GM21825 (cell line): ENCODE data around the gene RIIAD1.

Experiments
- ATAC-seq: cut with Tn5 transposase; IDR thresholded peaks from one replicate; pipeline ENCODE4 v1.9.1; 2021; ENCODE audit warnings: mild to moderate bottlenecking, moderate library complexity; ENCODE audit not compliant: unreplicated experiment

RIIAD1 gene

GRCh38 chr1:151710187-151710840, 11.0 kb upstream of the RIIAD1 start:
- no peak for ATAC-seq

DNA sequence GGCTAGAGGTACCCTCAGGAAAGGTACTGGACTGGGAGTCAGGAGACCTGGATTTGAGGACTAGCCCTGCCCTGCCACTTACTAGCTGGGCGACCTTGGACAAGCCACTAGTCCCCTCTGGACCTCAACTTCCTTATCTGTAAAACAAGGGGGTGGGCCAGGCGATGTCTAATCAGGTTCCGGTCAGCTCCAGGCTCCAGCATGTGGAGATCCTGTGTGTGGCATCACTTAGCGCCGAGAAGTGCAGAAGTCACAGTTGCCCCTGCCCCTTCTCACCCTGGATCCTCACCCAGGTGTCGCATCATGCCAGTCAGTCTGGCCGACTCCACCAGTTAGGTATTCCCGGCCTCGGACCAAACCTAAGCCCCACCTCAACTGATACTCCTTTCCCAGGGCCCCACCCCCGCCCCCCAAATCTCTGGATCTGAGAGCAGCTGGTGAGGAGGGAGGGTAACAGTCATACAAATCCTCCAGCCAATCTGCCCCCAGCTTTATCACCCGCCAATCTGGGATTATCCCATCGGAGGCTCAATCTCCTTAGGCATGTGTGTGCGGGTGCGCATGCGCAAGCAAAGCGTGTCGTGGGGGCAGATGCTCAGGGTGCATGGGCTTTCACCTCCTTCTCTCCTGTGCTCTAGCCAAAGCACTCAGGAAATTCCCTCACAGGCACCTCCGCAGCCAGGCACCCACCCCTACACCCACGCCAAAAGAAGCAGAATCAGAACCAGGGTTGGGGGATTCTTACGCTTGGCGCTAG, 10.1 kb upstream of the RIIAD1 start:
- ATAC-seq: no peak

DNA sequence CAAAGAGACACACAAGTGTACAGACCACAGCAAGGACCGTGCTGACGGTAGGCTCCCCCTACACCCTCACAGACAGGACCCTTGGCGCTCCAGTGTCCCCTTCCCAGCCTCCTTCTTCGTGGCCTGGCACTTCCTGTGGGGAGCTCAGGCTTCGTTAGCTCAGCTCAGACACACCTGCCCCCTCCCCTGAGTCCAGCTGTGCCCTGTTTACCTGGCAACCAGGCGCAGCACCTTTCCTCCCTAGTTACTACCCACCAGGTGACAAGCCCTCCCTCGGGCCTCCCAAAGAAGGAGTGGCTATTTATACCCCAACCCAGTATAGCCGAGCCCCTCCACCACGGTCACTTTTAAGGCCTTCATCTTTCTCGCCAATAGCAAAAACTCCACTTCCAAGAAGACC, 9.4 kb upstream of the RIIAD1 start:
- ATAC-seq: no peak

DNA sequence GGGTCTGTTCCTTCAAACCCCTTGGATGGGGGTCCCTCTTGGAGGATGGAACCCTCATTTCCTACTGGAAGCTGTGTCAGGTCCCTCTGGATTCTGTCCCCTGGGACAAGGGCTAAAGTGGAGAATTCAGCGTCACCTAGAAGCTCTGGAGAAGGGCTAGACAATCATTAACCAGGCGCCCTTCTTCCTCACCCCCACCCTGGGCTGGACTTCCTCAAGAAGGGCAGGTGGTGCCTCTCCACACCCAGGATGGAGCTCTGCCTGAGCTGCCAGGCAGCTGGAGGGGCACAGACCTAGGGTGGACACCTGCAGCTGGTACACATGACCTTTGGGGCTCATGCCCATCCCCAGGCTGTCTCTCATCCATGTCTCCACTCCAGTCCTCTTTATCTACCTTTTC, 8.3 kb upstream of the RIIAD1 start:
- no peak for ATAC-seq

DNA sequence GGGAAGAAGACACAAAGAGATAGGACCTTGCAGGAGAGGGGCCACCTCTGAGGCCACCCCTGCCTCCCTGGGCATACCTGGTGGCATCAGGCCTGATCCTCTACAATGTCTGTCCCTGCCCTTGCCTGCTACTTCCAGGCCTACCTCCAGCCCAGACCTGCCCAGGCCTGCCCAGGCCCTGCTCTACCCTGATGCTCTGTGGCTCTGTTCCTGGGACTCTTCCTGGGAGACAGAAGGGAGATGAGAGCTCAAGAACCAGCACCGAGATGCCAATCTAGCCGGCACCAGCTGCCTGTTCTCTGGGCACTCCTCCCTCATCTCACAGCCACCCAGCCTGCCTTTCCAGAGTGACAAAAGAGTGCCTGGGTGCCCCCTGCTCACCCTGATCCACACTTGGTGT, 7.4 kb upstream of the RIIAD1 start:
- ATAC-seq: no peak

GRCh38 chr1:151714820-151715725, 6.2 kb upstream of the RIIAD1 start:
- no peak for ATAC-seq

- ATAC-seq: no peak
Observed at GRCh38 chr1:151715726-151716404, 5.5 kb upstream of the RIIAD1 start.

DNA sequence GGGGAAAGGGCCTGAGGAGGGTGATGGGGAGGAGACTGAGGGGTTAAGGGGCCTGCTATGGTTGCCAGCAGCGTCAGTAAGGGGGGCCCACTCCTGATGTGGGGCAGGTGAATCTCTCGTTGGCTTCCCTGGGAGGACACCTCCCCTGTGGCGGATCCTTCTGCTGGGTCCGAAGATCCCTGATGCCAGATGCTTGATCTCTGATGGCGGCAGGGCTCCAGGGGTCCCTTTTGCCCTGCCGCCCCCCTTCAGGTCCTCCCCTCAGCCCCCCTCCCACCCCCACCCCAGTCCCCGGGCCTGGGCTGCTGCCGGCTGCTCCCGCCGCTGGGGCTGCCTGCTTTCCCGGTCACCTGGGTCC, 4.9 kb upstream of the RIIAD1 start:
- no peak for ATAC-seq

GRCh38 chr1:151716771-151717631, 4.3 kb upstream of the RIIAD1 start, which contains the start of gene CELF3:
Gene CELF3 (minus strand): TSS chr1:151716803. CDS start chr1:151716020, 783 bp downstream.
- ATAC-seq: no peak

GRCh38 chr1:151718011-151718431, 3.3 kb upstream of the RIIAD1 start:
- no peak for ATAC-seq

GRCh38 chr1:151718666-151719065, 2.7 kb upstream of the RIIAD1 start:
- no peak for ATAC-seq

- no peak for ATAC-seq
Observed at GRCh38 chr1:151720125-151720524, 1.2 kb upstream of the RIIAD1 start.

DNA sequence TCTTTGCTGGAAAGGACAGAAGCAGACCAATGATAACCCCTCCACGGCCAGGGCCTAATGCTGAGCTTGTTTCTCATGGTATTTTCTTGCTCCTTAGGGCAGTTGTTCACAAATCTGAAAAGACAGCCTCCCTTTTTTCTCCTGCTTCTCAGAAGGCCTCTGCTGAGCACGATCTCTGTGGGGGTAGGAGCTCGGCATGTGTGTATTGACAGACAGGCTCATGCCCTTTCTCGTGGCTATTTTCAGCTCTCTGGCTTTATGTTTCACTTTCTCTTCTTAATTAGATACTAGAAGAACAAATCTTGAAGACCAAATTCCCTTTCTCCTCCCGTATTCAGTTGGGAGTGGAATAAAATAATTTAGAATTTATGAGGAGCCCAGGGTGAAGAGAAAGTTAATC, 768 bp upstream of the RIIAD1 start:
- no peak for ATAC-seq

DNA sequence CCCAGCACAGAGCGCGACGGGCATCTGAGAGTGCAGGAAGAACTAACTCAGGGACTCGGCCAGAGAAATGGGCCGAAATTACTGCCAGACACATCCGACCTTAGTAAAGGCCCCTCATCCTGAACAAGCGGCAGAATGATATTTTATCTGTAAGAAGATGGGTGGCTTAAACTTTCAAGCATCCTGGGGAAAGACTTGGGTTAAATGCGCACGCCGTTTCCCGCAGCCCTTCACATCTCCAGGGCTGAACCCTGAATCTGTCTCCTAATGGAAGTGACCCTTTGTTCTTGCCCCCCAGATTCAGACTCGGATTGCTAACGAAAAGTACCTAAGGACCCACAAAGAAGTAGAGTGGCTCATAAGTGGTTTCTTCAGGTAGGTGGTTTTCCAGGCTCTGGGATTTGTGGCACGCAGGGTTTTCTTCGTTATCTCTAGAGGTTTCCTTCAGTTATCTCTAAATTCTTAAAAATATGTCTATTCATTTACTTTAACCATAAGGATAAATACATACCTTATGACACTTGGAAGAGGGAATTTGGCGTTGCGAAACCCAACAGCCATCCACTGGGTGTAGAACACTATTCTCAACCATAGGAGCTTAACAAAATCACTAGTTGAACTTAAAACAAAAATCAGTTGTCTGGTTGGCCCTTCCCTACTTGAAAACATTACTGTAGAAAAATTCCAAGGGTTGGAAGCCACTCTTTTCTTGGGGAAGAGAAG, 627 bp downstream of the RIIAD1 start:
- no peak for ATAC-seq

- ATAC-seq: no peak
Observed at GRCh38 chr1:151723726-151724370, 2.5 kb downstream of the RIIAD1 start.

DNA sequence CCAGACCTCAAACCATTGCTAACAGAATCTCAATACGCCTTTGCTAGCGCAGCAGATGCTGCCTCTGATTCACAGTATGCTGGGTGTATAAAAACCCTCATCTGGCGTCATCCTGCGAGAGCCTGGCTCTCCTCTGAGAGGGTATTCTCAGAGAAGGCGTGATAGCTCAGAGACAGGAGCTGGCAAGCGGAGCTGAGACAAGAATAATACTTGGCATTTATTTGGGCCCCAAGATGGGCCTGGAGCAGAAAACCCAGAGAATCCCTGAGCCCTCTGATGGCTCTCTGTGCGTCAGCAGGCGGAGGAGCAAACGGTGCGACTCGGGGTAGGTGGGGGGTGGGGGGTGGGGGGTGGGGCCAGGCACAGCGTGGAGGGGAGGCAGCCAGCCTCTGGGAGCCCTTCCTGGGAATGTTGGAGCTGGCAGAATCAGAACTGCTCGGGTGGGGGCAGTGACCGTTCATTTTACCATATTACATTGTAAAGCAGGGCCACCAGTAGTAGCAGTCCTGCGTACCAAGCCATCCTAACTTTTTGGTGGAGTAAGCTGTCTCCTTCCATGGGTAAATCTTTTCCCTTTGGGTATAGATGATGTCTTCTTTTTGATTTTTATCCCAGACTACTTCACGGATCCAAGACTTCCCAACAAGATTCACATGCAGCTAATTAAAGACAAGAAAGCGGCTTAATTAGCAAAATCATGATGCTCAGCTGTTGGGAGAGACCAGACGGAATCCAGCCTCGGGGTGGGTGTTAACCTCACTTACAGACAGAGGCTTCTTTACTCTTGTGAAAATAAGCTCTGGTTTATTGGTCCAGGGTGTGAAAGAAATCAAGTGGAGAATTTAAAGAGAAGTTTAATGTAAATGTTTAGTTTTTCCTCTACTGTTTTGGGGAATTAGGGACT, 7.1 kb downstream of the RIIAD1 start:
- no peak for ATAC-seq

- no peak for ATAC-seq
Observed at GRCh38 chr1:151729157-151729965, 8.0 kb downstream of the RIIAD1 start.
